Astrocyte of the cerebellum (primary cell): Measurements from ENCODE around the gene UST.

ENCODE experiments used
- DNase-seq: peaks from one replicate; pipeline ENCODE4 v3.0.0-alpha.2; 2011; ENCODE audit warnings: low read depth
- H3K4me3 ChIP-seq: 2 replicates; pipeline ENCODE4 v1.5.1; 2011; ENCODE audit warnings: mild to moderate bottlenecking, low read depth, low read length, moderate library complexity
- CTCF ChIP-seq: IDR thresholded peaks from 2 replicates; pipeline ENCODE4 v1.5.1; 2012; ENCODE audit warnings: low read length, low read depth, moderate library complexity, mild to moderate bottlenecking; ENCODE audit errors: missing control alignments
- in situ Hi-C: cut with HindIII; loops from 2 replicates; pipeline ENCODE4 v1.10.0; 2017; ENCODE audit warnings: low sequenced_read_pairs

The UST gene

GRCh38 chr6:148984531-148985056, 237.8 kb downstream of the UST start:
- no peak for TF ChIP-seq CTCF
- no peak overlapping the region for H3K4me3 ChIP-seq
- no peak for DNase-seq
- in situ Hi-C loops: no loop called here

- in situ Hi-C loops: no loop called here
- no peak for DNase-seq
- TF ChIP-seq CTCF: no peak
- no peak overlapping the region for H3K4me3 ChIP-seq
Observed at GRCh38 chr6:148985499-148985898, 238.7 kb downstream of the UST start.

GRCh38 chr6:148986608-148987007, 239.8 kb downstream of the UST start:
- no peak for TF ChIP-seq CTCF

GRCh38 chr6:148987982-148988381, 241.2 kb downstream of the UST start:
- H3K4me3 ChIP-seq: no peak overlapping the region
- DNase-seq: no peak
- in situ Hi-C loops: no loop called here
- TF ChIP-seq CTCF: no peak

More at GRCh38 chr6:148986608-148987007, 239.8 kb downstream of the UST start:
- H3K4me3 ChIP-seq: no peak overlapping the region
- in situ Hi-C loops: no loop called here
- no peak for DNase-seq

- no peak overlapping the region for H3K4me3 ChIP-seq
- in situ Hi-C loops: no loop called here
- no peak for DNase-seq
- no peak for TF ChIP-seq CTCF
Observed at GRCh38 chr6:148989585-148989984, 242.8 kb downstream of the UST start.

GRCh38 chr6:148990403-148990802, 243.6 kb downstream of the UST start:
- in situ Hi-C loops: no loop called here

More at GRCh38 chr6:148990403-148990802, 243.6 kb downstream of the UST start:
- no peak for TF ChIP-seq CTCF
- no peak overlapping the region for H3K4me3 ChIP-seq
- DNase-seq: no peak
